ENCODE results near the gene JAM3. TPM values are rescaled to one million over a fixed set of nuclear protein-coding genes. Genes with fewer than 3 reads are reported as not detected.
"Not testable (repeated sequence)": the region's sequence is repeated elsewhere in the genome, so short reads cannot be mapped to it uniquely, and the experiment has no call there.

JAM3 gene
- total RNA-seq, 1 experiment from 2014 or later: 9.0 TPM

GRCh38 chr11:134082990-134083389 is 14.1 kb downstream of the JAM3 start:
- TF ChIP-seq EZH2 (IDR thresholded peaks at IDR 0.05; ENCODE audit: borderline replicate concordance, low read depth, low read length, poor library complexity, severe bottlenecking) (no peak), CTCF (conservative IDR thresholded peaks at IDR 0.05; ENCODE audit: low read depth, low read length) (no peak)
- Histone ChIP-seq H3K27ac (ENCODE audit: low read depth, low read length, poor library complexity, severe bottlenecking) (no peak overlapping the region), H3K4me3 (ENCODE audit: low read depth, low read length, poor library complexity, severe bottlenecking) (no peak overlapping the region), H3K36me3 (ENCODE audit: insufficient read depth, low read length, poor library complexity, severe bottlenecking) (no peaks in the 10 kb centered on the region), H3K4me1 (ENCODE audit: insufficient read depth, low read length, poor library complexity, severe bottlenecking) (no peaks in the 10 kb centered on the region), H3K27me3 (replicated peaks; ENCODE audit: insufficient read depth, low read depth, low read length, poor library complexity) (peaks cover 7% of the 10 kb centered on the region), H3K9me3 (ENCODE audit: low read depth, low read length, poor library complexity, severe bottlenecking) (no peaks in the 10 kb centered on the region)
- ChIA-PET CTCF (no interaction called here), POLR2A (ENCODE audit: low non-redundant PET) (no interaction called here)
- BruUV-seq (replicated peaks): no TSS peak
- intact Hi-C loops (cut with micrococcal nuclease; ENCODE audit: unreplicated experiment): no loop called here
- no peak for DNase-seq (ENCODE audit: low spot score)

GRCh38 chr11:134086376-134086775 is 17.5 kb downstream of the JAM3 start:
- Histone ChIP-seq H3K36me3 (ENCODE audit: insufficient read depth, low read length, poor library complexity, severe bottlenecking) (no peaks in the 10 kb centered on the region), H3K27ac (ENCODE audit: low read depth, low read length, poor library complexity, severe bottlenecking) (no peak overlapping the region), H3K9me3 (ENCODE audit: low read depth, low read length, poor library complexity, severe bottlenecking) (no peaks in the 10 kb centered on the region), H3K4me1 (ENCODE audit: insufficient read depth, low read length, poor library complexity, severe bottlenecking) (no peaks in the 10 kb centered on the region), H3K4me3 (ENCODE audit: low read depth, low read length, poor library complexity, severe bottlenecking) (no peak overlapping the region), H3K27me3 (replicated peaks; ENCODE audit: insufficient read depth, low read depth, low read length, poor library complexity) (no peaks in the 10 kb centered on the region)
- TF ChIP-seq EZH2 (IDR thresholded peaks at IDR 0.05; ENCODE audit: borderline replicate concordance, low read depth, low read length, poor library complexity, severe bottlenecking): no peak
- no peak for TF ChIP-seq CTCF (conservative IDR thresholded peaks at IDR 0.05; ENCODE audit: low read depth, low read length)
- intact Hi-C loops (cut with micrococcal nuclease; ENCODE audit: unreplicated experiment): no loop called here
- no peak for DNase-seq (ENCODE audit: low spot score)
- no TSS peak for BruUV-seq (replicated peaks)
- CTCF ChIA-PET: no interaction called here
- POLR2A ChIA-PET (ENCODE audit: low non-redundant PET): no interaction called here

DNA sequence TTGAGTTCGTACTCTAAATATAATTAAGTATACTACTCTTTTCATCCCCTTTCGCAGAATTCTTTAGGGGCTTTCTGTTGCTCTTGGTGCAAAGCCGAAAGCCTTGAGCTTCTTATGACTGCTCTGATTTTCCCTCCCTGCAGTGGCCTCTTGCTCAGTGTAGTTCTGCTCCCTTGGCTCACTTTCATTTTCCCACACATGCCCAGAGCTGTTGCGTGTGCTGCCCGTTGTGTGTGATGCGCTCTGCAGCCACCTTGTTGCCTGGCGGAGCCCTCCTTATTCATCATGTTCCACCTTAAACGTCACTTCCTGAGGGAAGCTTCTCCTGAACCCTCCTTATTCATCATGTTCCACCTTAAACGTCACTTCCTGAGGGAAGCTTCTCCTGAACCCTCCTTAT is 23.1 kb downstream of the JAM3 start:
- H3K4me1 ChIP-seq (ENCODE audit: insufficient read depth, low read length, poor library complexity, severe bottlenecking); intact Hi-C loops (cut with micrococcal nuclease; ENCODE audit: unreplicated experiment); H3K36me3 ChIP-seq (ENCODE audit: insufficient read depth, low read length, poor library complexity, severe bottlenecking); DNase-seq (ENCODE audit: low spot score); H3K27me3 ChIP-seq (replicated peaks; ENCODE audit: insufficient read depth, low read depth, low read length, poor library complexity); H3K4me3 ChIP-seq (ENCODE audit: low read depth, low read length, poor library complexity, severe bottlenecking); H3K9me3 ChIP-seq (ENCODE audit: low read depth, low read length, poor library complexity, severe bottlenecking); BruUV-seq (replicated peaks); POLR2A ChIA-PET (ENCODE audit: low non-redundant PET); H3K27ac ChIP-seq (ENCODE audit: low read depth, low read length, poor library complexity, severe bottlenecking): not testable (repeated sequence)
- CTCF ChIA-PET: interaction anchor here (0.6 kb wide), 1 partner anchor 57 kb away, joined by 6 read pairs; no protein-coding TSS in a partner anchor

- Histone ChIP-seq H3K4me3 (ENCODE audit: low read depth, low read length, poor library complexity, severe bottlenecking) (no peak overlapping the region), H3K4me1 (ENCODE audit: insufficient read depth, low read length, poor library complexity, severe bottlenecking) (no peaks in the 10 kb centered on the region), H3K27me3 (replicated peaks; ENCODE audit: insufficient read depth, low read depth, low read length, poor library complexity) (no peaks in the 10 kb centered on the region), H3K36me3 (ENCODE audit: insufficient read depth, low read length, poor library complexity, severe bottlenecking) (no peaks in the 10 kb centered on the region), H3K27ac (ENCODE audit: low read depth, low read length, poor library complexity, severe bottlenecking) (no peak overlapping the region), H3K9me3 (ENCODE audit: low read depth, low read length, poor library complexity, severe bottlenecking) (no peaks in the 10 kb centered on the region)
- BruUV-seq (replicated peaks): no TSS peak
- ChIA-PET POLR2A (ENCODE audit: low non-redundant PET) (no interaction called here), CTCF (no interaction called here)
- DNase-seq (ENCODE audit: low spot score): no peak
- TF ChIP-seq EZH2 (IDR thresholded peaks at IDR 0.05; ENCODE audit: borderline replicate concordance, low read depth, low read length, poor library complexity, severe bottlenecking) (no peak), CTCF (conservative IDR thresholded peaks at IDR 0.05; ENCODE audit: low read depth, low read length) (no peak)
- intact Hi-C loops (cut with micrococcal nuclease; ENCODE audit: unreplicated experiment): no loop called here
Measured at GRCh38 chr11:134097166-134097565, 28.3 kb downstream of the JAM3 start.

Measured in A673 (cell line).